Measurements from ENCODE around the gene LGALS16. TPM values are rescaled to one million over a fixed set of nuclear protein-coding genes. Genes with fewer than 3 reads are reported as not detected.
"Not testable (repeated sequence)": the region's sequence is repeated elsewhere in the genome, so short reads cannot be mapped to it uniquely, and the experiment has no call there.

Gene LGALS16
- total and polyA plus RNA-seq, 2 donors (not counting 1 experiment from before 2014, with no cell fraction given) = not detected

GRCh38 chr19:39672473-39672872 lies 16.8 kb downstream of the LGALS16 start:
- Histone ChIP-seq H3K9ac (ENCODE audit: insufficient read depth, low read length) (no peak overlapping the region), H3K9me3 (ENCODE audit: control insufficient read depth, insufficient read depth, low read depth, low read length) (no peaks in the 10 kb centered on the region), H3K4me2 (ENCODE audit: extremely low read depth, insufficient read depth, low read length) (no peak overlapping the region), H4K20me1 (ENCODE audit: control insufficient read depth, extremely low read depth, insufficient read depth, low read length) (no peaks in the 10 kb centered on the region), H3K4me1 (ENCODE audit: control insufficient read depth, extremely low read depth, insufficient read depth, low read length) (no peaks in the 10 kb centered on the region), H3K36me3 (ENCODE audit: control insufficient read depth, insufficient read depth, low read length) (no peaks in the 10 kb centered on the region), H3K27ac (ENCODE audit: insufficient read depth, low read length) (no peak overlapping the region), H3K27me3 (ENCODE audit: control insufficient read depth, insufficient read depth, low read length) (no peaks in the 10 kb centered on the region), H3K79me2 (ENCODE audit: control insufficient read depth, insufficient read depth, low read length) (no peaks in the 10 kb centered on the region), H3K4me3 (replicated peaks in 1 of 4; ENCODE audit: control extremely low read depth in 1 of 4, insufficient read depth in 1 of 4, low read depth in 3 of 4, low read length in 4 of 4) (no peak overlapping the region), H2AFZ (ENCODE audit: low read length) (no peak overlapping the region)
- no peak for TF ChIP-seq CTCF (conservative IDR thresholded peaks at IDR 0.05 in 1 of 2, IDR thresholded peaks at IDR 0.05 in 1 of 2; ENCODE audit: low read depth in 1 of 2, low read length in 2 of 2)
- TF ChIP-seq EZH2 (IDR thresholded peaks at IDR 0.05; ENCODE audit: low read length, missing control alignments) = no peak
- no peak for DNase-seq (ENCODE audit: low read depth in 2 of 2)

GRCh38 chr19:39673862-39674261 lies 18.1 kb downstream of the LGALS16 start:
- not testable (repeated sequence) for H3K36me3 ChIP-seq (ENCODE audit: control insufficient read depth, insufficient read depth, low read length)

GRCh38 chr19:39676004-39676403 lies 20.3 kb downstream of the LGALS16 start:
- H3K36me3 ChIP-seq (ENCODE audit: control insufficient read depth, insufficient read depth, low read length) = no peaks in the 10 kb centered on the region
- TF ChIP-seq EZH2 (IDR thresholded peaks at IDR 0.05; ENCODE audit: low read length, missing control alignments) (no peak), CTCF (conservative IDR thresholded peaks at IDR 0.05 in 1 of 2, IDR thresholded peaks at IDR 0.05 in 1 of 2; ENCODE audit: low read depth in 1 of 2, low read length in 2 of 2) (no peak)
- no peaks in the 10 kb centered on the region for H3K9me3 ChIP-seq (ENCODE audit: control insufficient read depth, insufficient read depth, low read depth, low read length)
- no peak overlapping the region for H3K9ac ChIP-seq (ENCODE audit: insufficient read depth, low read length)
- H4K20me1 ChIP-seq (ENCODE audit: control insufficient read depth, extremely low read depth, insufficient read depth, low read length) = no peaks in the 10 kb centered on the region
- no peak for DNase-seq (ENCODE audit: low read depth in 2 of 2)
- H3K4me2 ChIP-seq (ENCODE audit: extremely low read depth, insufficient read depth, low read length) = no peak overlapping the region
- no peak overlapping the region for H3K4me3 ChIP-seq (replicated peaks in 1 of 4; ENCODE audit: control extremely low read depth in 1 of 4, insufficient read depth in 1 of 4, low read depth in 3 of 4, low read length in 4 of 4)
- no peaks in the 10 kb centered on the region for H3K27me3 ChIP-seq (ENCODE audit: control insufficient read depth, insufficient read depth, low read length)
- H3K27ac ChIP-seq (ENCODE audit: insufficient read depth, low read length) = no peak overlapping the region
- no peaks in the 10 kb centered on the region for H3K4me1 ChIP-seq (ENCODE audit: control insufficient read depth, extremely low read depth, insufficient read depth, low read length)
- no peaks in the 10 kb centered on the region for H3K79me2 ChIP-seq (ENCODE audit: control insufficient read depth, insufficient read depth, low read length)
- no peak overlapping the region for H2AFZ ChIP-seq (ENCODE audit: low read length)

More at GRCh38 chr19:39673862-39674261, 18.1 kb downstream of the LGALS16 start:
- H3K9ac ChIP-seq (ENCODE audit: insufficient read depth, low read length); H3K27ac ChIP-seq (ENCODE audit: insufficient read depth, low read length); H3K4me1 ChIP-seq (ENCODE audit: control insufficient read depth, extremely low read depth, insufficient read depth, low read length); H3K9me3 ChIP-seq (ENCODE audit: control insufficient read depth, insufficient read depth, low read depth, low read length); H3K79me2 ChIP-seq (ENCODE audit: control insufficient read depth, insufficient read depth, low read length); H3K4me3 ChIP-seq (replicated peaks in 1 of 4; ENCODE audit: control extremely low read depth in 1 of 4, insufficient read depth in 1 of 4, low read depth in 3 of 4, low read length in 4 of 4); H3K27me3 ChIP-seq (ENCODE audit: control insufficient read depth, insufficient read depth, low read length); H4K20me1 ChIP-seq (ENCODE audit: control insufficient read depth, extremely low read depth, insufficient read depth, low read length); DNase-seq (ENCODE audit: low read depth in 2 of 2); H2AFZ ChIP-seq (ENCODE audit: low read length); H3K4me2 ChIP-seq (ENCODE audit: extremely low read depth, insufficient read depth, low read length): not testable (repeated sequence)

Measured in fibroblast of lung (primary cell).